Right atrium auricular region (tissue), 2 donors: ENCODE results near the gene HES4. TPM values are rescaled to one million over a fixed set of nuclear protein-coding genes. Genes with fewer than 3 reads are reported as not detected.
A peak's percentile ranks its signal among the peaks of the same experiment; 100 is the strongest.
"Not testable (repeated sequence)": the region's sequence is repeated elsewhere in the genome, so short reads cannot be mapped to it uniquely, and the experiment has no call there.

Experiments
- DNase-seq: peaks from one replicate; pipeline ENCODE4 v3.0.0-alpha.2; 2019; ENCODE audit warnings: low spot score
- H3K27ac ChIP-seq, 2 donors: fragments of 200-600 bp; sonication (generic); 1 replicate in 1 of 2; 2 replicates in 1 of 2; pipeline ENCODE4 v1.5.1; 2016 to 2019
- H3K27me3 ChIP-seq, 2 donors: fragments of 200-600 bp; sonication (generic); one replicate each; pipeline versions ENCODE4 v1.5.1 to v1.6.0; 2017 to 2019
- H3K36me3 ChIP-seq: fragments of 200-600 bp; sonication (generic); one replicate; pipeline ENCODE4 v1.5.1; 2016
- H3K4me1 ChIP-seq, 2 donors: fragments of 200-600 bp; sonication (generic); one replicate each; pipeline versions ENCODE4 v1.5.1 to v1.6.0; 2017 to 2019
- H3K4me3 ChIP-seq, 2 donors: fragments of 200-600 bp; sonication (generic); 1 replicate in 1 of 2; 2 replicates in 1 of 2; pipeline ENCODE4 v1.5.1; 2017 to 2019; ENCODE audit warnings: mild to moderate bottlenecking in 1 of 2, moderate library complexity in 1 of 2
- H3K9me3 ChIP-seq, 2 donors: fragments of 200-600 bp; sonication (generic); one replicate each; pipeline ENCODE4 v1.5.1; 2019
- CTCF ChIP-seq, 2 donors: fragments of 200-600 bp; sonication (generic); IDR thresholded peaks; one replicate each; pipeline ENCODE4 v1.5.1; 2019; ENCODE audit warnings: antibody characterized with exemption in 2 of 2
- total RNA-seq, 2 donors: library from RNA; depleted of rRNA; stranded (reverse); fragments of >200 nt; gene quantifications; one replicate each; pipeline ENCODE4 v1.1.0, GENCODE V29; 2016

HES4 gene
- total RNA-seq, 2 donors from 2014 or later, result 31.8 to 68.4 TPM

- Histone ChIP-seq H3K9me3 (no peaks in the 10 kb centered on the region), H3K27ac (peak overlapping the region; percentile 99), H3K4me1 (peaks cover 0 to 41% of the 10 kb centered on the region in 2 donors), H3K36me3 (no peaks in the 10 kb centered on the region), H3K4me3 (peak overlapping the region in 1 of 2 donors; percentile 80), H3K27me3 (no peaks in the 10 kb centered on the region)
- no peak for TF ChIP-seq CTCF (IDR thresholded peaks at IDR 0.05)
- no peak for DNase-seq
These were observed 2.2 kb downstream of the HES4 start for GRCh38 chr1:997713-997992.

- Histone ChIP-seq H3K9me3 (peaks cover 0 to 4% of the 10 kb centered on the region in 2 donors), H3K4me1 (peaks cover 0 to 40% of the 10 kb centered on the region in 2 donors), H3K36me3 (no peaks in the 10 kb centered on the region), H3K4me3 (no peak overlapping the region), H3K27ac (peak overlapping the region in 1 of 2 donors; percentile 99), H3K27me3 (no peaks in the 10 kb centered on the region)
- DNase-seq, result no peak
- TF ChIP-seq CTCF (IDR thresholded peaks at IDR 0.05), result no peak
These were observed 2.8 kb downstream of the HES4 start for GRCh38 chr1:996851-997712.

- Histone ChIP-seq H3K36me3 (no peaks in the 10 kb centered on the region), H3K9me3 (peaks cover 0 to 11% of the 10 kb centered on the region in 2 donors), H3K27me3 (no peaks in the 10 kb centered on the region), H3K4me1 (peaks cover 0 to 29% of the 10 kb centered on the region in 2 donors), H3K4me3 (no peak overlapping the region), H3K27ac (no peak overlapping the region)
- DNase-seq, result no peak
- no peak for TF ChIP-seq CTCF (IDR thresholded peaks at IDR 0.05)
These were observed 3.9 kb downstream of the HES4 start for GRCh38 chr1:995665-996633.

- DNase-seq, H3K4me3 ChIP-seq, H3K27ac ChIP-seq, H3K27me3 ChIP-seq, H3K36me3 ChIP-seq: not testable (repeated sequence)
- Histone ChIP-seq H3K4me1 (peaks cover 0 to 20% of the 10 kb centered on the region in 2 donors), H3K9me3 (peaks cover 0 to 11% of the 10 kb centered on the region in 2 donors)
These were observed 5.4 kb downstream of the HES4 start for GRCh38 chr1:994546-994945.

- no peak overlapping the region for H3K4me3 ChIP-seq
- DNase-seq, result no peak
These were observed 6.4 kb downstream of the HES4 start for GRCh38 chr1:993379-993995.

More at GRCh38 chr1:993379-993995, 6.4 kb downstream of the HES4 start:
- H3K4me1 ChIP-seq, result peaks cover 0 to 10% of the 10 kb centered on the region in 2 donors
- no peak for TF ChIP-seq CTCF (IDR thresholded peaks at IDR 0.05)
- H3K27me3 ChIP-seq, result no peaks in the 10 kb centered on the region
- H3K27ac ChIP-seq, result no peak overlapping the region
- H3K9me3 ChIP-seq, result peaks cover 0 to 11% of the 10 kb centered on the region in 2 donors
- H3K36me3 ChIP-seq, result no peaks in the 10 kb centered on the region
